Stimulated activated naive CD8-positive, alpha-beta T cell treated with anti-CD3 and anti-CD28 coated beads, Interleukin-15, Interleukin-2, amounts not matched to agents 100 ng/mL and 50 ng/mL, for 24 hours (primary cell): ENCODE results near the gene GNAI1.

Source experiments
- H3K27ac Mint-ChIP-seq: one replicate; pipeline ENCODE4 v1.8.0; 2021; ENCODE audit warnings: mild to moderate bottlenecking, mixed read lengths
- H3K27me3 Mint-ChIP-seq: one replicate; pipeline ENCODE4 v1.8.0; 2021; ENCODE audit warnings: mixed read lengths
- H3K36me3 Mint-ChIP-seq: one replicate; pipeline ENCODE4 v1.8.0; 2021; ENCODE audit warnings: low read depth, mixed read lengths
- H3K4me1 Mint-ChIP-seq: one replicate; pipeline ENCODE4 v1.8.0; 2021; ENCODE audit warnings: low read depth, mixed read lengths
- H3K4me3 Mint-ChIP-seq: one replicate; pipeline ENCODE4 v1.8.0; 2021; ENCODE audit warnings: mild to moderate bottlenecking, mixed read lengths
- H3K9me3 Mint-ChIP-seq: one replicate; pipeline ENCODE4 v1.8.0; 2021; ENCODE audit warnings: mixed read lengths

The GNAI1 gene

GRCh38 chr7:80232979-80233724, 98.5 kb downstream of the GNAI1 start:
- no peaks in the 10 kb centered on the region for H3K27me3 Mint-ChIP-seq
- H3K36me3 Mint-ChIP-seq, result no peaks in the 10 kb centered on the region

GRCh38 chr7:80235334-80235733, 100.7 kb downstream of the GNAI1 start:
- Mint-ChIP-seq H3K9me3 (no peaks in the 10 kb centered on the region), H3K4me1 (no peaks in the 10 kb centered on the region), H3K27ac (no peak overlapping the region), H3K27me3 (no peaks in the 10 kb centered on the region), H3K36me3 (no peaks in the 10 kb centered on the region), H3K4me3 (no peak overlapping the region)

More at GRCh38 chr7:80232979-80233724, 98.5 kb downstream of the GNAI1 start:
- H3K27ac Mint-ChIP-seq, result no peak overlapping the region
- H3K4me1 Mint-ChIP-seq, result no peaks in the 10 kb centered on the region
- no peaks in the 10 kb centered on the region for H3K9me3 Mint-ChIP-seq
- no peak overlapping the region for H3K4me3 Mint-ChIP-seq

- H3K36me3 Mint-ChIP-seq, result no peaks in the 10 kb centered on the region
- no peak overlapping the region for H3K27ac Mint-ChIP-seq
- no peaks in the 10 kb centered on the region for H3K9me3 Mint-ChIP-seq
- no peaks in the 10 kb centered on the region for H3K4me1 Mint-ChIP-seq
- H3K4me3 Mint-ChIP-seq, result no peak overlapping the region
- no peaks in the 10 kb centered on the region for H3K27me3 Mint-ChIP-seq
Measured at GRCh38 chr7:80236681-80237080, 102.0 kb downstream of the GNAI1 start.

- Mint-ChIP-seq H3K27ac (no peak overlapping the region), H3K36me3 (no peaks in the 10 kb centered on the region), H3K27me3 (no peaks in the 10 kb centered on the region), H3K9me3 (peaks cover 3% of the 10 kb centered on the region), H3K4me3 (no peak overlapping the region), H3K4me1 (no peaks in the 10 kb centered on the region)
Measured at GRCh38 chr7:80240265-80241025, 105.8 kb downstream of the GNAI1 start.

- Mint-ChIP-seq H3K9me3 (peaks cover 4% of the 10 kb centered on the region), H3K4me3 (no peak overlapping the region), H3K27ac (no peak overlapping the region), H3K27me3 (no peaks in the 10 kb centered on the region), H3K36me3 (no peaks in the 10 kb centered on the region), H3K4me1 (no peaks in the 10 kb centered on the region)
Measured at GRCh38 chr7:80241671-80242070, 107.0 kb downstream of the GNAI1 start.

DNA sequence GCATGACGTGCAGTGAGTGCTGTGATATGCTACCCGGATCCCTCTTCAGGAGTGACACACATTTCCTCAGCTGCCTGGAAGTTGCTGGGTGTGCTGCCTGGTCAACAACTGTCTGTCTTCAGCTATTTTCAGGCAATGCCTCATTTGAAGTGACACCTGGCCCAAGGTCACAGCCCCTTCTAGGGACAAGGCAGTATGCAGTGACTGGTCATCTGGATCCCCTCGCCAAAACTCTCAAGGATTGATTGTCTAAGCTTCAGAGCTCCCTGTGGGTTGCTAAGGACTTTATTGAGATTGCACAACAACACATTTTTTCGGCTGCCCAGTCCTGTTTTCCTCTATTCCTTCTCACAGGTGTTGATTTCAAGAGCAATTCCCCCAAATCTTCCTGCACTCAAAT, 108.8 kb downstream of the GNAI1 start:
- Mint-ChIP-seq H3K4me3 (no peak overlapping the region), H3K27ac (no peak overlapping the region), H3K27me3 (no peaks in the 10 kb centered on the region), H3K4me1 (no peaks in the 10 kb centered on the region), H3K36me3 (no peaks in the 10 kb centered on the region), H3K9me3 (peaks cover 4% of the 10 kb centered on the region)

DNA sequence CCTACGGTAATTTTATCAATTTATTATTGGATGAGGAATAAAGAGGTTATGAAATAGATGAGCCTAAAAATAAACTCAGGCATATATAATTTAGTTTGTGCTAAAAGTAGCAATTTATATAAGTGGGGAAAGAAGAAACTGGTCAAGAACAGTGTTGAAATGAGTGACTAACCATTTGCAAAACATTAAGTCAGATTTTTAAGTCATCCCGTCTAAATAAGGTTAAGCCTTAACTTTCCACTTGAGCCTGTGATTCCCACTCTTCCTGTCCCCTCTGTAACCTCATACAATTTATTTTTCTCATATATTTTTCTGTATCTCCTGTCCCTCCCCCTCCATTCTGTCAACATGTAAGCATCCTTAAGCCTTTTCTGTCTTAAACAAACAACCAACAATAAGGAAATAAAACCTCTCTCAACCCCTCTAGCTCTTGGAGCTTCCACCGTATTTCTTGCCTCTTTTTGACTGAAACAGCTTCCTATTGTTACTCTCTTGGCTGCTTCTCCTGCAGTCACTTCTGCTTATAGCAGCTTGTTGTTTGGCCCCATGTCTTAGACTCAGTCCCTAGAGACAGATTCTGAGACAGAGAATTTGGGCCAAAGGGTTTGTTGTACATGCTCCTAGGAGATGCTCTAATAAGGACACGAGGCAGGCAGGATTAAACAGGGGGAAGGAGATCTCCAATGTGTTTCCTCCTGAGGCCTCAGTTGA, 109.7 kb downstream of the GNAI1 start:
- no peak overlapping the region for H3K27ac Mint-ChIP-seq
- H3K36me3 Mint-ChIP-seq, result no peaks in the 10 kb centered on the region
- no peaks in the 10 kb centered on the region for H3K27me3 Mint-ChIP-seq
- H3K4me3 Mint-ChIP-seq, result no peak overlapping the region
- H3K9me3 Mint-ChIP-seq, result peaks cover 4% of the 10 kb centered on the region
- no peaks in the 10 kb centered on the region for H3K4me1 Mint-ChIP-seq

GRCh38 chr7:80247144-80247543, 112.5 kb downstream of the GNAI1 start:
- no peaks in the 10 kb centered on the region for H3K27me3 Mint-ChIP-seq
- H3K27ac Mint-ChIP-seq, result no peak overlapping the region
- peaks cover 9% of the 10 kb centered on the region for H3K9me3 Mint-ChIP-seq
- H3K36me3 Mint-ChIP-seq, result no peaks in the 10 kb centered on the region
- H3K4me3 Mint-ChIP-seq, result no peak overlapping the region
- peaks cover 5% of the 10 kb centered on the region for H3K4me1 Mint-ChIP-seq

DNA sequence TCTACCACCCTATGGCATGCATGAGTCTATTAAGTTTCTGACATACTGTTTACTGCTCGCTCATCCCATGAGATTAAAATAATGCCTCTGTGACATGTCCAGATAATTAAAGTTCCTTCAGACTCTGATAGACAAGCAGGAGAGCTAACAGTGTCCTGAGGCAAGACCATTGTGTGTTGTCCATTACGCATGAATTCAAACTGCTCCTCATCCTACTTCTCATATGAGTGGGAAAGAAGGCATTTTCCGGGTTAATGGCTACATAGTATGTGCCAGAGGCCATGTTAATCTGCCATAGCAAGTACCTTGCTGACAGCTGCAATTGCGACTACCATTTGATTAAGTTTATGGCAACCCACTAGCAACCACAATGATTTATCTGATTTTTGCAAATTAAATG, 113.3 kb downstream of the GNAI1 start:
- Mint-ChIP-seq H3K27ac (no peak overlapping the region), H3K4me1 (peaks cover 5% of the 10 kb centered on the region), H3K36me3 (no peaks in the 10 kb centered on the region), H3K4me3 (no peak overlapping the region), H3K27me3 (no peaks in the 10 kb centered on the region), H3K9me3 (peaks cover 9% of the 10 kb centered on the region)

DNA sequence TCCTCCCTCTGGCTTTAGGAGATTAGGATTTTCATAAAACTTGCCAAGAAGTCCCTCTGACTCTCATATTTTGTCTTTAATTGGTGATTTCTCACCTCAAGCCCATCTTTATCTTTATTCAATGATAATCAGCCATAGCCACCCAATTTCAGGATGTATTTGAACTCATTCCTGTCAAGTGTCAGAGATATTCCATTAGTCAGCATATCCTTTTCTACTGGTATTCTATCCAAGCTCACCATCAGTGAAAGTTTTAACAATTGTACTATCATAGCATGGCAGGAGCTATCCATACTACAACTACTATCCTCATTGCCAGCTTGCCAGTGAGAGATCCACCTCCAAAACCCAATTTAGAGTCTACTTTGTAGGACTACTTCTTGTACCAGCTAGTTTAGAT, 114.6 kb downstream of the GNAI1 start:
- Mint-ChIP-seq H3K9me3 (peaks cover 9% of the 10 kb centered on the region), H3K4me1 (peaks cover 5% of the 10 kb centered on the region), H3K4me3 (no peak overlapping the region), H3K27me3 (no peaks in the 10 kb centered on the region), H3K36me3 (no peaks in the 10 kb centered on the region), H3K27ac (no peak overlapping the region)

- Mint-ChIP-seq H3K9me3 (peaks cover 9% of the 10 kb centered on the region), H3K36me3 (no peaks in the 10 kb centered on the region), H3K4me3 (no peak overlapping the region), H3K27me3 (no peaks in the 10 kb centered on the region), H3K27ac (no peak overlapping the region), H3K4me1 (peaks cover 5% of the 10 kb centered on the region)
Measured at GRCh38 chr7:80249619-80250295, 115.1 kb downstream of the GNAI1 start.

DNA sequence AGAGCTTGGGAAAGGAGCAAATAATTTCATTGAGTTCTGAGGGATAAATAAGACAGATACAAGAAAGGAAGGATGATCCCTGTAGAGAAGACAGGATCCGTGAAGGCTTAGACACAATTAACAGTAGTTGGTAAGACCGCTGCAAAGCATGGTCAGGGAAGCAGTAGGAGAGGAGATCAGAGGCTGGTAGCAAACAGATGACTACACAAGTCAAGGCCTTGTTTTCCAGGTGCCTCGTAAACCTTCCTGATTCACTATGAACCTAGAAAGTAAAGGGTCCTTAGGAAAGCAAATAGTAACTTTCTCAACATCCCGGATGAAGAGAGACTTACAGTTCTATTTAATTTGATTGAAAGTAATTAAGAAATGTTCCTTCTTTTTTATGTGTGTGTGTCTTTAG, 118.6 kb downstream of the GNAI1 start:
- no peaks in the 10 kb centered on the region for H3K36me3 Mint-ChIP-seq
- no peak overlapping the region for H3K27ac Mint-ChIP-seq
- peaks cover 5% of the 10 kb centered on the region for H3K4me1 Mint-ChIP-seq
- no peaks in the 10 kb centered on the region for H3K27me3 Mint-ChIP-seq
- peaks cover 6% of the 10 kb centered on the region for H3K9me3 Mint-ChIP-seq
- H3K4me3 Mint-ChIP-seq, result no peak overlapping the region

GRCh38 chr7:80253653-80254052, 119.0 kb downstream of the GNAI1 start:
- Mint-ChIP-seq H3K4me3 (no peak overlapping the region), H3K9me3 (peaks cover 6% of the 10 kb centered on the region), H3K27me3 (no peaks in the 10 kb centered on the region), H3K27ac (no peak overlapping the region), H3K4me1 (peaks cover 5% of the 10 kb centered on the region), H3K36me3 (no peaks in the 10 kb centered on the region)

DNA sequence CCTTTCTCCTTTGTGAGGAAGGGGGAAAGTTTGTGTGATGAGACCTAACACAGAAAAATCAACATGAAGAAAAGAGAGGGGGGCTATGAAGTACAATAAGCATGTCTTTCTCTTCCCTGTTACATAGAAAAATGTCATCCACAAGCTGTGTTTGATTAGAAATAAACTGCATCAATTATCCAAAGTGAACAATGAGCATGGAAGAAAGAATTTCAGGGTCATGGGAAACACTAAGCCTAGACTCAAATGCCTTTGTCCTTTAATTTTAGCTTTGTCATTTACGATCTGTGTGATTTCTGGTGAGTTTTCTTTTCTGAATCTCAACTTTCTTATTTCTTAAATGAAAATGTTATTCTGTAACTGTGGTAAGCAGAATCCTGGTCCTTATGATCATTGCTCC, 121.0 kb downstream of the GNAI1 start:
- Mint-ChIP-seq H3K9me3 (peaks cover 10% of the 10 kb centered on the region), H3K36me3 (no peaks in the 10 kb centered on the region), H3K4me1 (no peaks in the 10 kb centered on the region), H3K4me3 (no peak overlapping the region), H3K27ac (no peak overlapping the region), H3K27me3 (no peaks in the 10 kb centered on the region)

- H3K27ac Mint-ChIP-seq, result no peak overlapping the region
- no peaks in the 10 kb centered on the region for H3K4me1 Mint-ChIP-seq
- no peaks in the 10 kb centered on the region for H3K36me3 Mint-ChIP-seq
- no peak overlapping the region for H3K4me3 Mint-ChIP-seq
- H3K27me3 Mint-ChIP-seq, result no peaks in the 10 kb centered on the region
- peaks cover 7% of the 10 kb centered on the region for H3K9me3 Mint-ChIP-seq
Measured at GRCh38 chr7:80257756-80258155, 123.1 kb downstream of the GNAI1 start.
